ENCODE data around the gene GSDMA. TPM values are rescaled to one million over a fixed set of nuclear protein-coding genes. Genes with fewer than 3 reads are reported as not detected.

Gene GSDMA
- total RNA-seq, 1 experiment from 2014 or later, result not detected

GRCh38 chr17:39927101-39927928 is 35.5 kb upstream of the GSDMA start, which contains the start of the genes LRRC3C and ORMDL3:
LRRC3C (plus strand) TSS chr17:39927732; CDS start chr17:39941524, 13,792 bp downstream.
ORMDL3 (minus strand) TSS chr17:39927601; CDS start chr17:39924203, 3,398 bp downstream.
- no peaks in the 10 kb centered on the region for H4K20me1 ChIP-seq (ENCODE audit: control insufficient read depth, insufficient read depth, insufficient read length)
- H3K27ac ChIP-seq (ENCODE audit: insufficient read length, low read depth, low read length), result peak within 1 kb of the TSS; percentile 76
- no peak within 1 kb of the TSS for H4K8ac ChIP-seq (replicated peaks; ENCODE audit: insufficient read length, low read depth, low read length)
- peaks cover 9 to 19% (median 17%) of the 10 kb centered on the region in 3 experiments for H3K36me3 Mint-ChIP-seq (ENCODE audit: insufficient read depth in 1 of 3, low read depth in 3 of 3)
- H3T11ph ChIP-seq (ENCODE audit: low read length), result no peak within 1 kb of the TSS
- peak within 1 kb of the TSS; percentile 92 for H3K14ac ChIP-seq (ENCODE audit: insufficient read depth, low read length)
- peak within 1 kb of the TSS; percentile 76 to 89 for H3K4me3 Mint-ChIP-seq
- H3K27me3 Mint-ChIP-seq (ENCODE audit: low read depth), result no peaks in the 10 kb centered on the region
- TF ChIP-seq CTCF (conservative IDR thresholded peaks at IDR 0.05), result no peak
- H3K79me2 ChIP-seq (ENCODE audit: insufficient read depth, low read length), result peaks cover 13% of the 10 kb centered on the region; the same call in 1 of the 2 replicates
- peak within 1 kb of the TSS; percentile 96 for H2AFZ ChIP-seq (ENCODE audit: low read length)
- peaks cover 13% of the 10 kb centered on the region for H3K79me1 ChIP-seq (ENCODE audit: insufficient read depth, low read depth, low read length, poor library complexity, severe bottlenecking)
- H2BK15ac ChIP-seq (ENCODE audit: low read depth, low read length), result no peak within 1 kb of the TSS
- H2BK12ac ChIP-seq (ENCODE audit: insufficient read length, low read depth, low read length), result no peak within 1 kb of the TSS
- WGBS (ENCODE audit: extremely low coverage, insufficient read length, low lambda C conversion rate), result no CpG with 5 or more reads among the region's 72 CpGs
- H3K27me3 ChIP-seq (ENCODE audit: insufficient read depth, low read length), result no peaks in the 10 kb centered on the region
- H3K27ac Mint-ChIP-seq, result peak within 1 kb of the TSS; percentile 93 to 98 (median 97)
- H4K91ac ChIP-seq (ENCODE audit: insufficient read length, low read depth, low read length), result no peak within 1 kb of the TSS
- H3K9ac ChIP-seq (ENCODE audit: extremely low read depth, insufficient read length, low read length), result peak within 1 kb of the TSS; percentile 89
- H2AK5ac ChIP-seq (ENCODE audit: insufficient read length, low read length), result no peak within 1 kb of the TSS
- peaks cover 15% of the 10 kb centered on the region for H3K23me2 ChIP-seq (ENCODE audit: insufficient read length, low read depth, low read length, poor library complexity, severe bottlenecking)
- no peak within 1 kb of the TSS for H4K5ac ChIP-seq (ENCODE audit: insufficient read length, low read depth, low read length)
- no peaks in the 10 kb centered on the region; a peak in 1 of 5 replicates for H3K9me3 Mint-ChIP-seq
- peak within 1 kb of the TSS; percentile 70 for H2BK5ac ChIP-seq (ENCODE audit: insufficient read length, low read length)
- H3K23ac ChIP-seq (ENCODE audit: insufficient read length, low read depth, low read length), result no peak within 1 kb of the TSS
- H2BK20ac ChIP-seq (ENCODE audit: low read depth, low read length, poor library complexity, severe bottlenecking), result no peak within 1 kb of the TSS
- peaks cover 5% of the 10 kb centered on the region; the same call in 1 of the 2 replicates for H3K4me1 ChIP-seq (ENCODE audit: insufficient read depth, low read length)
- H3K56ac ChIP-seq (ENCODE audit: insufficient read length, low read depth, low read length), result no peak within 1 kb of the TSS
- peaks cover 34 to 39% of the 10 kb centered on the region in 2 experiments for H3K4me1 Mint-ChIP-seq
- peak within 1 kb of the TSS; percentile 82 for H3K18ac ChIP-seq (ENCODE audit: insufficient read length, low read depth, low read length)
- H2BK120ac ChIP-seq (ENCODE audit: low read depth, low read length, poor library complexity, severe bottlenecking), result no peak within 1 kb of the TSS
- no peak within 1 kb of the TSS for H3K4ac ChIP-seq (ENCODE audit: low read depth, low read length)
- H3K4me2 ChIP-seq (ENCODE audit: insufficient read depth, insufficient read length, low read length), result peak within 1 kb of the TSS; percentile 90
- H3K9me3 ChIP-seq (ENCODE audit: control insufficient read depth, low read depth, low read length), result no peaks in the 10 kb centered on the region
- DNase-seq, result peak; percentile 98

Measured in H9 (cell line).